Omental fat pad (tissue), 4 donors: ENCODE results near the gene CLTA. TPM values are rescaled to one million over a fixed set of nuclear protein-coding genes. Genes with fewer than 3 reads are reported as not detected.

Experiments used
- ATAC-seq: fragments of 150-250 bp; one replicate; pipeline ENCODE4 v1.9.1; 2016; ENCODE audit warnings: mild to moderate bottlenecking, moderate library complexity; ENCODE audit not compliant: low FRiP score
- DNase-seq: peaks from one replicate; pipeline ENCODE4 v3.0.0-alpha.2; 2019; ENCODE audit warnings: low spot score
- CTCF ChIP-seq, 3 donors: fragments of 450-650 bp; IDR thresholded peaks; one replicate each; pipeline ENCODE4 v1.5.1; 2016 to 2017; ENCODE audit warnings: antibody characterized with exemption in 3 of 3, mild to moderate bottlenecking in 3 of 3, moderate library complexity in 2 of 3
- total RNA-seq, 4 donors: library from RNA; depleted of rRNA; stranded (reverse); fragments of >200 nt; gene quantifications; one replicate each; pipeline ENCODE4 v1.1.0, GENCODE V29; 2016

CLTA gene
- total RNA-seq, 4 donors from 2014 or later, result 180 to 187 (median 185) TPM

GRCh38 chr9:36191290-36191645 lies 547 bp downstream of the CLTA start:
- ATAC-seq (peak; percentile 6), DNase-seq (no peak)
- no peak for TF ChIP-seq CTCF (IDR thresholded peaks at IDR 0.05)

GRCh38 chr9:36191686-36192085 lies 965 bp downstream of the CLTA start:
- no peak for DNase-seq
- ATAC-seq, result no peak
- TF ChIP-seq CTCF (IDR thresholded peaks at IDR 0.05), result no peak

- TF ChIP-seq CTCF (IDR thresholded peaks at IDR 0.05), result no peak
- ATAC-seq, result no peak
- DNase-seq, result no peak
Measured at GRCh38 chr9:36192196-36192595, 1.5 kb downstream of the CLTA start.

- no peak for ATAC-seq
- no peak for DNase-seq
- TF ChIP-seq CTCF (IDR thresholded peaks at IDR 0.05), result no peak
Measured at GRCh38 chr9:36193023-36193422, 2.3 kb downstream of the CLTA start.

- DNase-seq (no peak), ATAC-seq (no peak)
- no peak for TF ChIP-seq CTCF (IDR thresholded peaks at IDR 0.05)
Measured at GRCh38 chr9:36194326-36195000, 3.7 kb downstream of the CLTA start.

- DNase-seq (no peak), ATAC-seq (no peak)
- no peak for TF ChIP-seq CTCF (IDR thresholded peaks at IDR 0.05)
Measured at GRCh38 chr9:36204906-36205547, 14.3 kb downstream of the CLTA start.

GRCh38 chr9:36207016-36207415 lies 16.3 kb downstream of the CLTA start:
- ATAC-seq (peak; percentile 30), DNase-seq (no peak)
- TF ChIP-seq CTCF (IDR thresholded peaks at IDR 0.05), result no peak
